Stimulated activated CD4-positive, alpha-beta T cell treated with anti-CD3 and anti-CD28 coated beads, Interleukin-12 subunit alpha, Interleukin-12 subunit beta, amount 100 ng/mL, for 24 hours (primary cell): ENCODE data around the gene BSG.
"Not testable (repeated sequence)": the region's sequence is repeated elsewhere in the genome, so short reads cannot be mapped to it uniquely, and the experiment has no call there.

Experiments used
- DNase-seq, 2 experiments: peaks; one replicate each; pipeline ENCODE4 v3.0.0-alpha.2; 2020; ENCODE audit warnings: low read depth in 2 of 2

The BSG gene

DNA sequence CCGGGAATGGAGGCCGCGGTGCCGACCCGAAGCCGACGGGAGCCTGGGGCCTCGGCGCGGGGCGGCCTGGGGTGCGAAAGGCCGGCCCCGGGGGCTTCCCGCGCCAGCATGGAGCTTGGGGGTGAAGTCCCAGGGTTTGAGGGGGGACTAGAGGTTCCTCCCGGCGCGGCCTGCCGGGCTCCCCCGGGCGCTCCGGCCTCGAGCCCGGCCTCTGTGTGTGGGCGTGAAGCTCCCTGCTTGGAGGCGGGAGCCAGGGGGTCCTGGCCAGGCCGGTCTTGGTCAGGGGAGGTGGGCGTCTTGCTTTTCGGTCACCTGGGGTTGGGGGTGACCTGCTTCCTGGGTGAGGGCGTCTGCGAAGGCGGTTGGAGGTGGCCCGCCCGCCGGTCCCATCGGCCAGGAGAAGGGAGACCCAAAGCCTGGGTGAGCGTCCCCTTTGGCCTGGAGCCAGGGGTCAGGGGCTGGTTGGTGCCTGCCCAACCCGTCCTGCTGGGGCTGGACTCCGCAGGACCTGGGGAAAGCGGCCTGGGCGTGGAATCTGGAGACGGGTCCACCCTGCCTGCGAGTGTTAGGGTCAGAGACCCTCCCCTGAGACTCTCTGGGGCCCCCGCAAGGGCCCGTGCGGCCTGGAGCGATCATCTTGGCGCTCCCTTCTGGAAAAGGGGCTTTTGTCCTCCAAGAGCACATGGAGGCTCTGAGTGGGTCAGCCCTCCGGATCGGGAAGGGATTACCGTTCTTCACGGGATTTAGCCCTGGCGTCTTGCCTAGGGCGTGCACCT lies 535 bp downstream of the BSG start:
- DNase-seq, result no peak

DNA sequence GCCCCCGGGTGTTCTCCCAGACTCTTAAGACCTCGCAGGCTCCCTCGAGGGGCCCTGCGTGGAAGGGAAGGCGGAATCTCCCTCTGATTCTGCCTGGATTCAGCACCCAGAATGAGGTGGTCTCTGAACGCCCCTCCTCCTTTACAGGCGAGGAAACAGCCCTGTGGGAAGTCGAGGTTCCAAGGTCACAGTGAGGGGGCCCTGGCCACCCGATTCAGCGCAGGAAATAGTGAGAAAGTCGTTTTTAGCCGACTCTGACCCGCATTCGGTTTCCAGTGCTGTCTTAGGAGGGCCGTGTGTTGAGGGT lies 1.1 kb downstream of the BSG start:
- no peak for DNase-seq

DNA sequence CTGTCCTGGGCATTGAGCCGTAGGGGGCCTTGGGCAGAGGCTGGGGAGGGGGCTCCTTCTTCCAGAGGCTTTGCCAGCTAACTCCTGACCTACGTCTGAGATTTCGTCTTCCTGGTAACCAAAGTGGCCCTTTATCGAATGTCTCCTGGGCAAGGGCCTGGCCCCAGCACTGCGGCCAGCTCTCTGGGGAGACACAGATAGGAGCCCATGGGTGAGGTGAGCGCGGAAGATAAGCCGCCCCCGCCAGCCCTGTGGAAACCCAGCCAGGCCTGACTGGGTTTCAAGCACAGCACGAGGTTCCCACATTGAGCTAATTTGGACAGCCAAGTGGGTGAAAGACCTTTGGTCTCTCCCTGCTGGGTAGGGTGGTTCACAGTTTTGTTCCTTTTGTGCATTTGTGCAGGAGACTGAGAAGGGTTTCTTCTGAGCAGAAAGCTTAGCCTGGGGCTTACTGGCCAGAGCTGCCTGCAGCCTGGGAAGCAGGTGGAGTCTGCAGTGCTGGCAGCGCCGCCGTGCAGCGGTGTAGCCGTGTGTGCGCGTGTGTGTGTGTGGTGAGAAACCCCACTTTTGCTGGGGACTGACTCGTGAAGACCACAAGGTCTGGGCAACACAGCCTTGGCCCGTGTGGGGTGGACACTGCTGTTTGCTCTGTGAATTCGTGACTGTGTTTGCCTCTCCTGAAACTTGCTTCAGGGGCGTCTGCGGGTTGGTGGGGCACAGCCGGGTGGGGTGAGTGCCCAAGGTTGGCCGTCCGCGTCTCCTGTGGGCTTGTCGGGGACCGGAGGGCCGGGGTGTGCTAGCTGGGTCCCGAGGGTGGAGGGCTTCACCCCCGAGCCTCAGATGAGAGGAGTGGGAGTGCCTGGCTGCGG lies 2.5 kb downstream of the BSG start:
- DNase-seq, result no peak

DNA sequence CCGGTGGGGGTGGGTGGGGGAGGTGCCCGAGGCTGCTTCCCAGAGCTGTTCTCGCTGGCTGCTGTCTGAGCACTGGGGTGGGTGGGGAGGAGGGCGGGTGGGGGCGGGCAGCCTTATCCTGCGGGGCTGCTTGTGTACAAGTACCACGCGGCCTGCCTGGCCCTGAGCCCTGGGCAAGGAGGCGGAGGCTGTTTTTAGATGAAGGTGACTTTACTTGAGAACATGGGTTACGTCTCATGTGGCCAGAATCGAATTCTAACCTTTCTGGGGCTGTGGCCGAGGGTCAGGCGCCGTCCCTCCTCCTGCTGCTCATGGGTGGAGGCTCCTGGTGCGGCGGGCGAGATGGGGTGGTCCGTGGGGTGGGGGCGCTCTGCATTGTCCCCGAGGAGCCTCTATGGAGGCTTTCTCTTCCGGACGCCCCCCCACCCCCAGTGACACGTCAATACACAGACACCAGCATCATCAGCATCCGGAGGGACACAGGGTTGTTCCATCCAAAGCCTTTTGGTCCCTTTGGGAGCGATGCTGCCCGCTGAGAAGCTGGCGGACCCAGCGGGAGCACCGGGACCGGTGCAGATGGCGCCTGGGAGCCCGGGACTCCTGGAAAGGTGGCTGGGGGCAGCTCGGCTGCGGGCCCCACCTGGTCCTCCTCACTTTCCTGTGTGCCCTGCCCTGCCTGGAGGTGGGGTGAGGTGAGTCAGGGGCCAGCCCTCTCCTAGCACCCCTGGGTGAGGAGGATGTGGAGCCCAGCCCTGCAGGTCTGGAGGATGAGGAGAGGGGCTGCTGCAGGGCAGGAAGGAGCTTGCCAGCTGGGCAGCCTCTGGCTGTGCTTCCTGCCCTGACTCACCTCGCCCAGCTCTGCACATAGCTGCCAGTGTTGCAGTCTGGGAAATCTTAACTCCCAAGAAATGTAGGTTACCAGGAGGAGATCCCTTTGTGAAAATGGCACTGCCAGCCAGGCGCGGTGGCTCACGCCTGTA lies 3.4 kb downstream of the BSG start:
- no peak for DNase-seq

DNA sequence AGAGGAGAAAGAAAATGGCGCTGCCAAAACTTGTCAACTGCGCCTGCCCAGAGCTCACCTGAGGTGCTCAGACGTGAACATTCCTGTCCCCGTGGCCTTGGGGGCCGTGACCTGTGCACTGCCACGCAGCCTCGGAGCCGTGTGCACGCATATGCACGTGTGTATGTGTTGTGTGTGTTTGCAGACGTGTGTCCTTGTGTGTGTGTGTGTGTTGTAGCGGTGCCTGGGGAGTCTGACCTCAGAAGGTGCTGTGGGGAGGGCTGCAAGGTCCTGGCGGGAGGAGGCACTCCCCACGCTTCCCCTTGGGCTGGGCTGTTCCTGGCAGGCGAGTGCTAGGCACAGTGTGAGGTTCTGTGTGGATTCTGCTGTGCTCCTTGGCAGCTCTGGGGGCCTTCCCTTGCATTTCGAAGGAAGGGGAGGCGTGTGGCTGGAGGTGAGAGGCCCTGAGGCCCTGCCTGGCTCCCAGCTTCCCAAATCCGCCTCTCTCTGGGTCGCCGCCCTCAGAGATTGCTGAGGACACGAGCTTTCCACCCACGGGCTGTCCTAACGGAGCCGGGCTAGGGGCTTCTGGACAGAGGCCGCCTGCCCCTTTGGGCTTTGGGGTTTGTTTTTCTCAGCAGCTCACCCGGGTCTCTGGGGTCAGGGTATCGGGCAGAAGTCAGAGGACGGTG lies 4.5 kb downstream of the BSG start:
- DNase-seq, result no peak

DNA sequence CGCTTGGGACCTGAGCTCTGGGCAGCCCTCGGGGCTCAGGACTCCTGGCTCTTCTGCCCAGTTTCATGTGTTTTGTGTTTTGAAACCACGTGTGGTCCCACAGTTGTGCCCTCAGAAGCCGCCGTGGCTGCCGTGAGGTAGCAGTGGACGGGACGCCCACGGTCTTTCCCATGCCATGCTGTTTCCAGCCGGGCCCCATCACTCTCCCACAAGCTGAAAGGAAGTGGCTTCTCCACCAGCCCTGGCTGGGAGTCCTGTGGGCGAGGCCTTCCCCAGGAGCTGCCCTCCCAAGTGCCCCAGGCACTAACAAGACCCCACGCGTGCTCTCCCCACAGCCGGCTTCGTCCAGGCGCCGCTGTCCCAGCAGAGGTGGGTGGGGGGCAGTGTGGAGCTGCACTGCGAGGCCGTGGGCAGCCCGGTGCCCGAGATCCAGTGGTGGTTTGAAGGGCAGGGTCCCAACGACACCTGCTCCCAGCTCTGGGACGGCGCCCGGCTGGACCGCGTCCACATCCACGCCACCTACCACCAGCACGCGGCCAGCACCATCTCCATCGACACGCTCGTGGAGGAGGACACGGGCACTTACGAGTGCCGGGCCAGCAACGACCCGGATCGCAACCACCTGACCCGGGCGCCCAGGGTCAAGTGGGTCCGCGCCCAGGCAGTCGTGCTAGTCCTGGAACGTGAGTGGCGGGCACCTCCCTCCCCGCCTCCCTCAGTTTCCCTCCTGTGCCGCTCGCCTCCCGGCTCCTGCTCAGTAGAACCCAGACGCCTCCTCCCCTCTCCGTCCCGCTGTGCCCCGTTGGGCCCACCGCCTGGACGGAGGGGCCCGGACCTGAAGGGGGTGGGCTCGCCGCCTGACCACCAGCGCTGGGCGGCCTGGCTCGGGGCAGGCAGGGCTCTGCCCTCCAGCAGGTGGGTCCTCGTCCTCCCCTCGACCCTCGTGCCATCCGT lies 5.3 kb downstream of the BSG start:
- DNase-seq, result no peak

DNA sequence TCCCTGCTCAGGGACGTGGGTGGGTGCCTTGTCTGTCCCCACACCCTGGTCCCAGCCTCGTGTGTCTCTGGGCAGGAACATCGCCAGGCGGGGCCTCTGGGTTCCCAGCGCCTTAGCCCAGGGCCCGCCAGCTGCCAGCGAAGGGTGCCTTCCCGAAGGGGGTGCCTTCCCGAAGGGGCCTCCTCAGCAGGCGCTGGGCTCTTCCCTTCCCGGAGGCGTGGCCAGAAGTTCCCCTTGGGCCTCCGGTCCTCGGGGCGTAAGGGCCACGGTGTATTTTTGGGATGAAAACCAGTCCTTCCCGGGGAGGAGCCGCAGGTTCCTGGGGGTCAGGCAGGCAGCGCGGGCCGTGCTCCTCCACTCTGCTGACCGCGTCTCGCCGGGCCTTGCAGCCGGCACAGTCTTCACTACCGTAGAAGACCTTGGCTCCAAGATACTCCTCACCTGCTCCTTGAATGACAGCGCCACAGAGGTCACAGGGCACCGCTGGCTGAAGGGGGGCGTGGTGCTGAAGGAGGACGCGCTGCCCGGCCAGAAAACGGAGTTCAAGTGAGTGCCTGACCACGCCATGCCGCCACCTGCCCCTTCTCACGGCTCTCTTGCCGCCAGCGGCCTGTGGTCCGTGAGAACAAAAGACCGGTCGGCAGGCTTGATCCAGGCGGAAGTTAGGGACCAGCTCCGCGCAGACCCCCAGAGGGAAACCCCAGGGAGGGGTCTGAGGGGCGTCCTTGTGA lies 6.9 kb downstream of the BSG start:
- DNase-seq, result no peak

DNA sequence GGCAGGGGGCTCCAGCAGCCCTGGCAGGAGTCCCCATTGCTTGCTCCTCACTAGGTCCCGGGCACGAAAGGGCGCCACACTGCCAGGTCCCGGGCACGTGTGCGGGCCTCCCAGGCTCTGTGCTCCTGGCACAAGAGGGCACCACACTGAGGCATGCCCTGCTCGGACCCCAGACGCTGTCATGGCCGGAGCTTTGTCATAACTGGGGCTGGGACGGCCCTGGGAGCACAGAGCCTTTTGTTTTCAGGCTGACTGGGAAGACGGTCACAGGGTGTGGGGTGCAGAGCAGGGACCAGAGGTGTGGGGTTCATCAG lies 7.4 kb downstream of the BSG start:
- no peak for DNase-seq

DNA sequence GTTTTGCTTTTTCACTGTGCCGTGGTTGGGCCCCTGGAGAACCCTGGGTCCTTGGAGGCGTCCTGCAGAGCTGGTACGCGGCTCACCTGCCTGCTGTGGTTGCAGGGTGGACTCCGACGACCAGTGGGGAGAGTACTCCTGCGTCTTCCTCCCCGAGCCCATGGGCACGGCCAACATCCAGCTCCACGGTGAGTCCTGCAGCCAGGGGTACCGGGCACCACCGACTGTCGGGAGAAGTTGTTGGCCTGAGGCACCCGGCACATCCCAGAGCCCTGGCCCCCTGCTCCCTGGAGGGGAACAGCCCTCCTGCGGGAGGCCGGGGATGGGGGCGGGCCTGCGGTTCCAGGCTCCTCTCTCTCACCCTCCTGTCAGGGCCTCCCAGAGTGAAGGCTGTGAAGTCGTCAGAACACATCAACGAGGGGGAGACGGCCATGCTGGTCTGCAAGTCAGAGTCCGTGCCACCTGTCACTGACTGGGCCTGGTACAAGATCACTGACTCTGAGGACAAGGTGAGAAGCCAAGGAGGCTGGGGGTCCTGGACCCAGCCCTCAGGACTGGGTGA lies 8.0 kb downstream of the BSG start:
- DNase-seq, result no peak

DNA sequence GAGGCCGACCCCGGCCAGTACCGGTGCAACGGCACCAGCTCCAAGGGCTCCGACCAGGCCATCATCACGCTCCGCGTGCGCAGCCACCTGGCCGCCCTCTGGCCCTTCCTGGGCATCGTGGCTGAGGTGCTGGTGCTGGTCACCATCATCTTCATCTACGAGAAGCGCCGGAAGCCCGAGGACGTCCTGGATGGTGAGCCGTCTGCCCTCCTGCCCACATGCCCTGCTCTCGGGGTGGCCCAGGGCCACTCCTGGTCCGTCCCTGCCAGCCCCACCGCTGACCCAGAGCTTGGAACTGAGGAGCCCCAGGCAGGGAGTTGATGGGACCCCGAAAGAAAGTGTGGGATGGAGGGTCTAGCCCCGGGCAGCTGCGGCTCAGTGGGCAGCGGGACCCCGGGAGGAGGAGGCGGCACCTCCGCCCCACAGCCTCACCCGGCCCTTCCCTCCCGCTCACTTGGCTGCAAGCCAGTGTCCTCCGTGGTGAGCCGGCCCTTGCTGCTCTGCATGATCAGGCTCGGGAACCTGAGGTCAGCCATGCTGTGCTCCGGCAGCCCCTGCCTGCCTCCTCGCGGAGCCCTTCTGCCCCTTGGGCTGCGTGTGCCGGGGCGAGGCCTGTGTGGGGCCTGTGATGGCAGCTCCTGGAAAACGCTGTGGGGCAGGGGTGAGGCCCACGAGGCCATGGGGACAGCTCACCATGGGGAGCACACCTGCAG lies 9.2 kb downstream of the BSG start:
- no peak for DNase-seq

DNA sequence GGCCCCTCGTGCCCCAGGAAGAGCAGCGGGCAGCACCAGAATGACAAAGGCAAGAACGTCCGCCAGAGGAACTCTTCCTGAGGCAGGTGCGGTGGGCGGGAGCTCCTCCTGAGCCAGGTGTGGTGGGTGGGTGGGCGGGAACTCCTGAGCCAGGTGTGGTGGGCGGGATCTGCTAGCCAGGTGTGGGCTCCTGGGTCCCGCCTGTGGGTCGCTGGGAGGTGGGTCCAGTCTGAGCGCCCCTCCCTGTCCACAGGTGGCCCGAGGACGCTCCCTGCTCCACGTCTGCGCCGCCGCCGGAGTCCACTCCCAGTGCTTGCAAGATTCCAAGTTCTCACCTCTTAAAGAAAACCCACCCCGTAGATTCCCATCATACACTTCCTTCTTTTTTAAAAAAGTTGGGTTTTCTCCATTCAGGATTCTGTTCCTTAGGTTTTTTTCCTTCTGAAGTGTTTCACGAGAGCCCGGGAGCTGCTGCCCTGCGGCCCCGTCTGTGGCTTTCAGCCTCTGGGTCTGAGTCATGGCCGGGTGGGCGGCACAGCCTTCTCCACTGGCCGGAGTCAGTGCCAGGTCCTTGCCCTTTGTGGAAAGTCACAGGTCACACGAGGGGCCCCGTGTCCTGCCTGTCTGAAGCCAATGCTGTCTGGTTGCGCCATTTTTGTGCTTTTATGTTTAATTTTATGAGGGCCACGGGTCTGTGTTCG lies 10.3 kb downstream of the BSG start:
- no peak for DNase-seq

DNA sequence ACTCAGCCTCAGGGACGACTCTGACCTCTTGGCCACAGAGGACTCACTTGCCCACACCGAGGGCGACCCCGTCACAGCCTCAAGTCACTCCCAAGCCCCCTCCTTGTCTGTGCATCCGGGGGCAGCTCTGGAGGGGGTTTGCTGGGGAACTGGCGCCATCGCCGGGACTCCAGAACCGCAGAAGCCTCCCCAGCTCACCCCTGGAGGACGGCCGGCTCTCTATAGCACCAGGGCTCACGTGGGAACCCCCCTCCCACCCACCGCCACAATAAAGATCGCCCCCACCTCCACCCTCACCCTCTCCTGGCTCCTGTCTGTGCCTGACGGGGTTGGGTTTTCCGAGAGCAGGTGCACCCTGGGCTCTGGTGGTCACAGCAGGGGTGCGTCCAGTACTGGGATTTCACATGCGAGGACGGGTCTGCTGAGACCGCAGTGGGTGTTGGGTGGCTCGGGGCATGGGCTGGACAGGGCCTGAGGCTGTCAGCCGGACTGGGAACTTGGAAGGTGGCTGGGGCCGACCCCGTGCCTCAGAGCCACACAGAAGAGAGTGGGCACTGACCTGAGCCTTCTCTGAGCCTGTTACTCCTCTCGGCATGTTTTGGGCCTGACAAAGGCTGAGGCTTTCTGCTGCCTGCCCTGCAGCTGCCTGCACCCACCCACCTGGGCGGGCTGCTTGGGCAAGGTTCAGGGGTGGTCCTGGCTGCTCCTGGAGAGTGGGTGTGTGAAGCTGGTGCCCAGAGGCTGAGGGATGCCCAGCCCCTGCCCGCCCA lies 11.0 kb downstream of the BSG start:
- no peak for DNase-seq

DNA sequence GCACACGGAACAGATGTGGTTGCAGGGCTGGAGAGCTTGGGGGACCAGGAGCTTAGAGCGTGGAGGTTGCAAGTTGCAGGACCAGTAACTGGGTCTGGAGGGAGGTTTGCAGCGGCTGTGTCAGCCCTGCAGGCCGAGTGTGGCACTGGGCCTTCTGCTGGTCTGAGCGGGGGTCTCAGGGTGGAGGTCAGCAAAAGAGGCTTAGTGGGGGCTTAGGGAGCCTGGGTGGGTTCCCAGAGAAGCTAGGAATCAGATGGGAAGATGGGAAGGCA lies 11.5 kb downstream of the BSG start:
- DNase-seq, result no peak

DNA sequence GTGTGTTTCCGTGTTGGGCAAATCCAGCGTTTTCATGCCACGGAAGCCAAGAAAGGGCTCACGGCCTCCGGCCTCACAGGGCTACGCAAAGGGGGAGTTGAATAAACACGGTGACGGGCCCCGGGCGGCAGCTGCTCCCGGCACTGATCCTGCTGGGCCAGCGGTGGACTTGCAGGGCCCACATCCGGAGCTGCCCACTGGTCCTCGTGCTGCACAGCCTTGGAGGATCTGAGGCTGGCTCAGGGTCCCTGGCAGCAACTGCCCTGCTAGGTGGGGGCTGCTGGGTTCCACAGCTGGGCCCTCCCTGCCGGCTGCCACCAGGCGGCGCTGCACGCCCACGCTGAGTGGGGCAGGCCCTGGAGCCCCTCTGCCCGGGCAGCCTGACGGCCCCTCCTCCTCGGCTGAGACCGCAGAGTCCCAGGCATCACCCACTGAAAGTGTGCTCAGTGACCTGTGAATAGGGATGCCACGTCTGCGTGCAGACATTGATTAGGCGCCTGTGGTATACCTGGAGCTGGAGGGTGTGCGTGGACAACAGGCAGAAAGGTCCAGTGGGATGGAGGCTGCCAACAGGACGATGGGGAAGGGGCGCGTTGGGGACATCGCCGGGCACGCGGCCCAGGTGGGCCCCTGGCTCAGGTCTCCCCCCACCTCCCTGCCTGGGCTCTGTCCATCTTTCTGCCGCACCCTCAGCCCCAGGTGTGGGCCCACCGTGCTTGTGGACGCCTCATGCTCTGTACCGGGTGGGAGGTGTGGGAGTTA lies 12.0 kb downstream of the BSG start:
- DNase-seq, result no peak

DNA sequence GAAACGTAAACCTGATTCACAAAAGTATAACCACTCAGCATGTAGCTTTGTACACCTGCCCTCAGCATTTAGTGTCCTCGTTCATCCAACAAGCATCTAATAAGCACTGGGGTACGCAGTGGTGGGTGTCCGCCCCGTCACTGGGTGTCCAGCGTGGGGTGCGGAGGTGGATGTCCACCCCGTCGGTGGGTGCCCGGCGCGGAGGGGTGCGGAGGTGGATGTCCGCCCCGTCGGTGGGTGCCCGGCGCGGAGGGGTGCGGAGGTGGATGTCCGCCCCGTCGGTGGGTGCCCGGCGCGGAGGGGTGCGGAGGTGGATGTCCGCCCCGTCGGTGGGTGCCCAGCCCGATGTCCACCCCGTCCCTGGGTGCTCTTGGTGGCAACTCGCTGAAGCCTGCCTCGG lies 12.8 kb downstream of the BSG start:
- not testable (repeated sequence) for DNase-seq

DNA sequence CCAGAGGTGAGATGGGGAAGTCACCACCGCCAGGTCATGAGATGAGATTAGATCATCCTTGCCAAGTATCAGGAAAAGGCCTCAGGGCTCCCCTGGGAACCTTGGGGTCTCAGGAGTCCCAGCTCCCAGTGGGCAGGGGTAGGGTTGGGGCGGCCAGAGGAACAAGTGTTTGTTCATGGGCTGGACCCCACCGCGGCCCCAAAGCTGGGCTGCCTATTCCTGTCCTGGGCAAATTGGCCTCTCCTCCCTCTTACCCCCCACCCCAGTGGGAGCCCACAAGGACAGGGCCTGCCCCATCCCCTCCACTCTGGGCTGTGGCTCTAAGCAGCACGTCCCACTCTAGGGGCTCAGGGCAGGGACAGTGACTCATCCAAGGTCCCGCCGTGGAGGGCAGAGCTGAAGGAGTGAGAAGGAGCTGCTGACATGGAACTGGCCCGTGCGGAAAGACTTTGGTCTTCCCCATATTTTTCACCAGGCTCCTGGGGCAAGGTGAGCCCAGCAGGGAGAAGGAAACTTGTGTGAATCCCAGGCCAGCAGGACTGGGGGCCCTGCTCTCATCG lies 13.2 kb downstream of the BSG start:
- DNase-seq, result no peak
